BE2C (cell line): ENCODE results near the gene LRFN2.

Experiments used
- DNase-seq: peaks from one replicate; pipeline ENCODE4 v3.0.0-alpha.2; 2020
- H3K27me3 ChIP-seq: fragments of 250-450 bp; sonication (Bioruptor Pico); 2 replicates; pipeline ENCODE4 v1.5.1; 2020; ENCODE audit warnings: mild to moderate bottlenecking
- H3K36me3 ChIP-seq: fragments of 250-450 bp; sonication (Bioruptor Pico); 2 replicates; pipeline ENCODE4 v1.5.1; 2020; ENCODE audit warnings: mild to moderate bottlenecking
- H3K4me1 ChIP-seq: fragments of 250-450 bp; sonication (Bioruptor Pico); 2 replicates; pipeline ENCODE4 v1.5.1; 2020
- H3K4me3 ChIP-seq: 2 replicates; pipeline ENCODE4 v1.5.1; 2011; ENCODE audit warnings: low read depth, low read length
- H3K9me3 ChIP-seq: fragments of 250-450 bp; sonication (Bioruptor Pico); 2 replicates; pipeline ENCODE4 v1.5.1; 2020
- TF ChIP-seq, protein P1 (sequence below): IDR thresholded peaks from 2 replicates; pipeline ENCODE4 v1.5.1; 2012; ENCODE audit warnings: mild to moderate bottlenecking, low read depth, low read length

Gene LRFN2

DNA sequence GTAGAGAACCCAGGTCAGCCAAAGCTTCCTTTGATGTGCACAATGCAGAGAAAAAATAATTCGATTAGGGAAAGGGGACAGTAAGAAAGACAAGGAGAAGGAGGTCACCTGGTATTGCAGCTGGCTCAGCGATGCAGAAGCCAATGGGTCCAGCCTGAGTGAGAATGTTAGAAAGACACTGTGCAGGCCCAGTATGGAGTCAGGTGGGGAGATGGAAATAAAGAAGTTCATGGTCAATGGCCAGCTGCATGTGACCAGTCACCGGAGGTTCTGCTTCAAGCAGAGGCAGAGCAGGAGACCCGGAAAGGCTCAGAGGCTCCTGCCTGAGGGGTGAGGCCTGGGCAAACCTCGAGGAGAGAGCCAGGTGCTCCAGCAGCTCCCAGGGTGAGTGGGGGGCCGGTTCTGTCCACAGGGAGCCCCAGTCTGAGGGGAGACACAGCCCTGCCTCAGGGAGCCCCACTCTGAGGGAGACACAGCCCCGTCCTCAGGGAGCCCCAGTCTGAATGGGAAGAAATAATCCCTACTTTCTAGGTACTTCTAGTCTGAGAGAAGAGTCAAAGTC is 51.3 kb downstream of the LRFN2 start:
- Histone ChIP-seq H3K36me3 (no peaks in the 10 kb centered on the region), H3K4me1 (peaks cover 18% of the 10 kb centered on the region), H3K9me3 (no peaks in the 10 kb centered on the region; the same call in 1 of the 2 replicates), H3K27me3 (no peaks in the 10 kb centered on the region), H3K4me3 (no peak overlapping the region)
- TF ChIP-seq, protein P1, sequence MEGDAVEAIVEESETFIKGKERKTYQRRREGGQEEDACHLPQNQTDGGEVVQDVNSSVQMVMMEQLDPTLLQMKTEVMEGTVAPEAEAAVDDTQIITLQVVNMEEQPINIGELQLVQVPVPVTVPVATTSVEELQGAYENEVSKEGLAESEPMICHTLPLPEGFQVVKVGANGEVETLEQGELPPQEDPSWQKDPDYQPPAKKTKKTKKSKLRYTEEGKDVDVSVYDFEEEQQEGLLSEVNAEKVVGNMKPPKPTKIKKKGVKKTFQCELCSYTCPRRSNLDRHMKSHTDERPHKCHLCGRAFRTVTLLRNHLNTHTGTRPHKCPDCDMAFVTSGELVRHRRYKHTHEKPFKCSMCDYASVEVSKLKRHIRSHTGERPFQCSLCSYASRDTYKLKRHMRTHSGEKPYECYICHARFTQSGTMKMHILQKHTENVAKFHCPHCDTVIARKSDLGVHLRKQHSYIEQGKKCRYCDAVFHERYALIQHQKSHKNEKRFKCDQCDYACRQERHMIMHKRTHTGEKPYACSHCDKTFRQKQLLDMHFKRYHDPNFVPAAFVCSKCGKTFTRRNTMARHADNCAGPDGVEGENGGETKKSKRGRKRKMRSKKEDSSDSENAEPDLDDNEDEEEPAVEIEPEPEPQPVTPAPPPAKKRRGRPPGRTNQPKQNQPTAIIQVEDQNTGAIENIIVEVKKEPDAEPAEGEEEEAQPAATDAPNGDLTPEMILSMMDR, result no peak
- DNase-seq, result peak; percentile 31

DNA sequence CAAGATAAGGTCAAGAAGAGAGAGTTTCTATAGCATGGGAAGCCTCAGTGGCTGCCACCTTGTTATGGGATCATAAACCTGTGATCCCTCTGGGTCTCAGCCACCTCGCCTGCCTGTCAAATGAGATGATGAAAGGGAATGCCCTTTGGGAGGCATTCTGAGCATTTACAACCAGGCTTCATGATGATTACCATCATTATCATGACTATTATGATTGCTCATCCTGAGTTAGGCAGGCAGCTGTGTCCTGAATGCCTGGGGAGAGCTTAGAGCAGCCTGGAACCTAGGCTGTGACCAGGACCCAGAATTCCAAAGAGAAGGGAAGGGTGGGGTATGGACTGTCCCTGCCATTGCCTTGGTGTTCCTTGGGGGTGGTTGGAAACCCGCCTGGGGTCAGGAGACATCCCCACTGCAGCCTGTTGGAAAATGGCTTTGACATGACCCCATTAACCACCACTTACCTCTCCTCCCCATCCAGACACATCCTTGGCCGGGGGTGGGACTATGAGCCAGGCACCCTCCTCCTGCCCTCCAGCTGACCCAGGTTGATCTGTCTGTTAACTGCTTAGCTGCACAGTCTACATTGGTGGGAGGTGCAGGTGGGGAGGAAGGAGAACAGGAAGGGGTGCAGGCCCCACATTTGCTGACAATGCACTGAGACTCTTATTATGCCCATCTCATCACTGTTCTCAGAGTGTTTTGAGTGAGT is 51.9 kb downstream of the LRFN2 start:
- TF ChIP-seq, protein P1, result no peak
- Histone ChIP-seq H3K36me3 (no peaks in the 10 kb centered on the region), H3K27me3 (no peaks in the 10 kb centered on the region), H3K4me1 (peaks cover 18% of the 10 kb centered on the region), H3K9me3 (no peaks in the 10 kb centered on the region; the same call in 1 of the 2 replicates), H3K4me3 (no peak overlapping the region)
- peak; percentile 54 for DNase-seq

DNA sequence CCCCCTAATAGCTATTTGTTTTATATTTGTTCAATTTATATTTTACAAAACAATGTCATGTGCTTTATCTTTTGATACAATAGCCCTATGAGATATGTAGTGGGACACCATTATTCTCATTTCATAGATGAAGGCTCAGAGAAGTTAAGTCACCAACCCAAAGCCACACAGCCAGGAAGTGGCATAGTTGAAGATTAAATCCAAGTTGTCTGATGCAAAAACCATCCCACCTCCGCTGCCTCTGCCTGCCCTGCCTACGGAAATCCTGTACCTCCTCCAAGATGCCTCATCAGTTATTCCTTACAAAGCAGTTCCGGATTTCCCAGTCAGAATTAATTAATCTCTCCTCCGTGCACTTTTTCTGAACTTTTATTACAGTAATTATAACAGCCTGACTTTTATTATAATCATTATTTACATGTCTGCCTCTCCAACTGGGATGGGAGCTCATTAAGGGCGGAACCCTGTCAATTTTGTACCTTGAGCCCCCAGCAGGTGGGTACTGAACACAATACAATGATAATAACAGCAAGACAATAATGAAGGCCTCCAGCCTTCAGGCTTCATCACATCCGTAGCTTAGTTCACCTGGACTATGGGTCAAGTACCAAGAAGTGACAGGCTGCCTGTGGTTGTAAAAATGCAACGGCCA is 54.7 kb downstream of the LRFN2 start:
- H3K27me3 ChIP-seq, result no peaks in the 10 kb centered on the region
- peaks cover 18% of the 10 kb centered on the region for H3K4me1 ChIP-seq
- no peak for DNase-seq
- no peaks in the 10 kb centered on the region; the same call in 1 of the 2 replicates for H3K9me3 ChIP-seq
- no peak overlapping the region for H3K4me3 ChIP-seq
- no peaks in the 10 kb centered on the region for H3K36me3 ChIP-seq
- TF ChIP-seq, protein P1, result no peak

DNA sequence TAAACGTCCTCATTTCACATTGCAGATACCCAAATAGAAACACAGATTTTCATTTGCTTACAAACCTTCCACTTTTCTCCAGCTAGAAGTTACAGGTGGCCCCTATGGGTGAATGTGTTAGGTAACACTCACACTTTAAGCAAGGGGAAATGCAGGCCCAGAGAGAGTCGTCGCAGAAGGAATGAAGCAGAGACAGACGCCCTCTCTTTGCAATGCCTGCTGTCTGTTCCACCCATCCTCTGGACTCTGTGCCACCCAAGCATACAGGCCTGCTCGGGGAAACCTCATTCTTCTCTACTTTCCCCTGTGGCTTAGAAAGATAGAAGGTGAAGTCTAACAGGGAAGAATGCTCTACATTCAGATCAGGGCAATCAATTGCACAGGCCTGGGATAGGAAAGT is 57.2 kb downstream of the LRFN2 start:
- Histone ChIP-seq H3K4me3 (no peak overlapping the region), H3K27me3 (no peaks in the 10 kb centered on the region), H3K36me3 (no peaks in the 10 kb centered on the region), H3K9me3 (no peaks in the 10 kb centered on the region; the same call in 1 of the 2 replicates), H3K4me1 (peaks cover 4% of the 10 kb centered on the region)
- TF ChIP-seq, protein P1, result no peak
- no peak for DNase-seq

DNA sequence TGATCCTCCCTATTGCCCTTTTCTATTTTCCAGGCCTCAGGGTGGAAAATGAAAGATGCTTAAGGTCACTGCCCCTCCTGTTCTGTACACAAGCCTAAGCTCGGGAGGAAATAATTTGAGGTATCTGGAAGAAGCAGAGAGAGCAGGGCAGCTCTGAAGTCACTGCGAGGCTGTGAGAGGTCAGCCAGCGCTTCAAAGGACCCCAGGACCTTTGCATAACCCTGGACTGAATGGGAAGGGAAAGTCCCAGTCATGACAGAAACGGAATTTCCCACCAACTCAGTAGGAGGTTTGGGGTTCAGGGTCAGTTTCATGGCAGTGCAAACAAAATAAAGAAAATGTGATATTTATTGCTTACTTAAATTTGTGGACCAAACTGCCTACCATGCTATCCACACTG is 58.1 kb downstream of the LRFN2 start:
- H3K4me1 ChIP-seq, result no peaks in the 10 kb centered on the region
- H3K36me3 ChIP-seq, result no peaks in the 10 kb centered on the region
- TF ChIP-seq, protein P1, result no peak
- DNase-seq, result no peak
- H3K4me3 ChIP-seq, result no peak overlapping the region
- H3K9me3 ChIP-seq, result no peaks in the 10 kb centered on the region; the same call in 1 of the 2 replicates
- no peaks in the 10 kb centered on the region for H3K27me3 ChIP-seq

DNA sequence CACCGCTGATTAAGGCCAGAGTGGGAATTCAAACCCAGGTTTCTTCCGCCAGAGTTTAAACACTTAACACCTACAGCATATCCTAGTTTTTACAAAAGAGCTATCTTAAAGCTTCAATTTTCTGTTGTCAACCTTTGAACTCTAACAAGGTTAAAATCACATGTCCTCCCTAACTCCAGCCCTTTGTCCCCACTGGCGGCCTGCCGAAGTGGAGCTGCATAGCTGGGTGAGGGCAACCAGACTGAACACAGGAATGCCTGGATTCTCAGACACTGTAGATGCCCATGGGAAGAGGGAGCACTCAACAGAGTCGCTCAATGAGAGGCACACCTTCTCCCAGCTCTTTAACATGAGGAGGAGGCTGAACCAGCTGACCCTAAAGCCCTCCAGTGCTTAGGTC is 59.1 kb downstream of the LRFN2 start:
- TF ChIP-seq, protein P1, result no peak
- Histone ChIP-seq H3K36me3 (no peaks in the 10 kb centered on the region), H3K27me3 (no peaks in the 10 kb centered on the region), H3K4me1 (no peaks in the 10 kb centered on the region), H3K4me3 (no peak overlapping the region), H3K9me3 (no peaks in the 10 kb centered on the region; the same call in 1 of the 2 replicates)
- no peak for DNase-seq
